K562 (cell line): ENCODE measurements around the gene WDPCP. TPM values are rescaled to one million over a fixed set of nuclear protein-coding genes. Genes with fewer than 3 reads are reported as not detected.

Experiments
- ATAC-seq: fragments of 200-7000 bp; cut with Tn5 transposase; 3 replicates; pipeline ENCODE4 v1.9.1; 2020; ENCODE audit warnings: moderate library complexity
- BruUV-seq: library from RNA; stranded (reverse); fragments of 400-500 nt; replicated peaks from 2 replicates; lab custom pipeline; 2021; lab: Mats Ljungman, UMichigan
- CTCF ChIA-PET: fragments of 300-600 bp; formaldehyde crosslinking; extraction: SDS; loops from one replicate; lab custom pipeline; 2021; ENCODE audit warnings: low intra/inter-chr PET ratio; lab: Yijun Ruan, JAX
- POLR2A ChIA-PET: fragments of 300-600, 350-650 bp; sonication (Branson Sonifier 250); formaldehyde crosslinking; extraction: SDS; loops from one replicate; lab custom pipeline; 2021; ENCODE audit warnings: antibody characterized with exemption, inconsistent platforms; lab: Yijun Ruan, JAX
- DNase-seq, 4 experiments: peaks; one replicate each; pipeline versions ENCODE4 v3.0.0 to v3.0.0-alpha.2; 2011 to 2018; ENCODE audit warnings: low spot score in 3 of 4, mixed read lengths in 3 of 4; ENCODE audit errors: extremely low read depth in 1 of 4
- FAIRE-seq: peaks from 2 replicates; lab custom pipeline; 2011; peaks lifted over from hg19 to GRCh38; lab: Jason Lieb, UNC
- H2AFZ ChIP-seq: 2 replicates; pipeline ENCODE4 v1.6.0; 2011; ENCODE audit warnings: low read depth, low read length, control low read depth, inconsistent platforms
- H3K27ac ChIP-seq: fragments of 200-600 bp; 3 replicates; pipeline ENCODE4 v1.8.0; 2011; ENCODE audit warnings: low read depth, mild to moderate bottlenecking, control low read depth, inconsistent platforms, low read length, moderate library complexity, mixed read lengths; ENCODE audit errors: extremely low read depth
- H3K27me3 ChIP-seq, 2 experiments: fragments of 300-600 bp in 1 of 2; 2 replicates in 1 of 2; 3 replicates in 1 of 2; pipeline versions ENCODE4 v1.6.0 to v1.8.0; 2011; ENCODE audit warnings: inconsistent platforms in 2 of 2, low read length in 2 of 2, mild to moderate bottlenecking in 1 of 2, mixed read lengths in 1 of 2, moderate library complexity in 1 of 2; ENCODE audit not compliant: control insufficient read depth in 2 of 2, insufficient read depth in 2 of 2
- H3K36me3 ChIP-seq: fragments of 300-600 bp; 3 replicates; pipeline ENCODE4 v1.8.0; 2011; ENCODE audit warnings: mild to moderate bottlenecking, low read length, inconsistent platforms; ENCODE audit not compliant: control insufficient read depth, insufficient read depth
- H3K4me1 ChIP-seq, 2 experiments: fragments of 200-600 bp in 1 of 2; replicated peaks in 1 of 2; 2 replicates in 1 of 2; 3 replicates in 1 of 2; pipeline versions ENCODE4 v1.5.1 to v1.8.0; 2011; ENCODE audit warnings: inconsistent platforms in 2 of 2, low read length in 2 of 2, mild to moderate bottlenecking in 1 of 2, mixed read lengths in 1 of 2, moderate library complexity in 1 of 2; ENCODE audit not compliant: control insufficient read depth in 2 of 2, insufficient read depth in 2 of 2
- H3K4me2 ChIP-seq: 2 replicates; pipeline ENCODE4 v1.6.1; 2011; ENCODE audit warnings: low read length, control low read depth, inconsistent platforms, mixed read lengths; ENCODE audit not compliant: insufficient read depth
- H3K4me3 ChIP-seq: fragments of 200-600 bp; sonication (generic), shearing (Covaris generic); 2 replicates; pipeline ENCODE4 v1.5.1; 2016; ENCODE audit warnings: control low read depth, inconsistent platforms
- H3K79me2 ChIP-seq: fragments of 200-600 bp; 3 replicates; pipeline ENCODE4 v1.8.0; 2011; ENCODE audit warnings: low read length, inconsistent platforms; ENCODE audit not compliant: control insufficient read depth, insufficient read depth
- H3K9ac ChIP-seq, 2 experiments: 2 replicates each; pipeline versions ENCODE4 v1.6.0 to v1.6.1; 2011; ENCODE audit warnings: low read depth in 2 of 2, low read length in 2 of 2, control low read depth in 1 of 2, inconsistent platforms in 1 of 2, mild to moderate bottlenecking in 1 of 2, mixed read lengths in 1 of 2; ENCODE audit not compliant: insufficient read depth in 1 of 2
- H3K9me1 ChIP-seq: one replicate; pipeline ENCODE4 v1.6.0; 2011; ENCODE audit warnings: inconsistent platforms, mild to moderate bottlenecking, low read length, moderate library complexity; ENCODE audit not compliant: control insufficient read depth, insufficient read depth
- H3K9me3 ChIP-seq: replicated peaks from 2 replicates; pipeline ENCODE4 v1.5.1; 2011; ENCODE audit warnings: low read depth, low read length, inconsistent platforms; ENCODE audit not compliant: control insufficient read depth, insufficient read depth
- H4K20me1 ChIP-seq: replicated peaks from 2 replicates; pipeline ENCODE4 v1.6.1; 2011; ENCODE audit warnings: low read length, inconsistent platforms, mixed read lengths; ENCODE audit not compliant: control insufficient read depth, insufficient read depth
- ATF3 ChIP-seq, 2 experiments: fragments of 450-650 bp in 1 of 2; sonication (generic) in 1 of 2; formaldehyde crosslinking in 1 of 2; IDR thresholded peaks in 1 of 2; conservative IDR thresholded peaks in 1 of 2; 2 replicates each; pipeline versions ENCODE4 v1.6.1 to v1.8.1; 2016 to 2023; ENCODE audit warnings: mild to moderate bottlenecking in 2 of 2, moderate library complexity in 2 of 2, inconsistent platforms in 1 of 2, missing genetic modification reagents in 1 of 2
- BRD9 ChIP-seq: fragments of 450-650 bp; IDR thresholded peaks from 2 replicates; pipeline ENCODE4 v1.6.1; 2018; ENCODE audit warnings: low read depth; ENCODE audit not compliant: partially characterized antibody
- DDX20 ChIP-seq: fragments of 450-650 bp; IDR thresholded peaks from 2 replicates; pipeline ENCODE4 v1.6.1; 2016; ENCODE audit warnings: missing genetic modification characterization, low read depth, mild to moderate bottlenecking, missing compliant biosample characterization, moderate library complexity
- E2F8 ChIP-seq: fragments of 450-650 bp; IDR thresholded peaks from 2 replicates; pipeline ENCODE4 v1.7.1; 2018; ENCODE audit warnings: mild to moderate bottlenecking, low read depth; ENCODE audit not compliant: partially characterized antibody
- ETV1 ChIP-seq: fragments of 450-650 bp; conservative IDR thresholded peaks from 2 replicates; pipeline ENCODE4 v1.6.1; 2016; ENCODE audit warnings: missing genetic modification characterization, control low read depth, low read depth, missing compliant biosample characterization
- IRF2 ChIP-seq: sonication (generic); formaldehyde crosslinking; IDR thresholded peaks from 2 replicates; pipeline ENCODE4 v1.8.1; 2022; ENCODE audit warnings: mild to moderate bottlenecking, missing genetic modification reagents
- MCM5 ChIP-seq: fragments of 450-650 bp; IDR thresholded peaks from 2 replicates; pipeline ENCODE4 v1.6.1; 2016; ENCODE audit warnings: low read depth
- MED1 ChIP-seq: sonication (generic); formaldehyde crosslinking; IDR thresholded peaks from 2 replicates; pipeline ENCODE4 v1.8.1; 2023; ENCODE audit warnings: missing genetic modification reagents, borderline replicate concordance
- RBM25 ChIP-seq: fragments of 200-400 bp; formaldehyde crosslinking; IDR thresholded peaks from 2 replicates; pipeline ENCODE4 v1.6.1; 2018; ENCODE audit warnings: low read length, low read depth, moderate library complexity; ENCODE audit not compliant: severe bottlenecking
- RFX7 ChIP-seq: fragments of 250-450 bp; sonication (Bioruptor Pico); IDR thresholded peaks from 2 replicates; pipeline ENCODE4 v1.5.1; 2021; ENCODE audit warnings: mild to moderate bottlenecking
- SMAD1 ChIP-seq: fragments of 150-350 bp; IDR thresholded peaks from 2 replicates; pipeline ENCODE4 v1.6.1; 2014; ENCODE audit warnings: low read length, low read depth; ENCODE audit not compliant: partially characterized antibody
- SRF ChIP-seq, 2 experiments: fragments of 250-450, 450-650 bp in 1 of 2; sonication (Bioruptor Pico) in 1 of 2; sonication (generic) in 1 of 2; formaldehyde crosslinking; IDR thresholded peaks; 2 replicates each; pipeline versions ENCODE4 v1.5.0 to v1.5.1; 2020 to 2022; ENCODE audit warnings: mild to moderate bottlenecking in 1 of 2, missing genetic modification reagents in 1 of 2
- ZBTB1 ChIP-seq: sonication (generic); formaldehyde crosslinking; IDR thresholded peaks from 2 replicates; pipeline ENCODE4 v1.8.1; 2023; ENCODE audit warnings: missing genetic modification reagents, low read depth, mild to moderate bottlenecking, borderline replicate concordance
- ZNF133 ChIP-seq: fragments of 250-450 bp; sonication (Bioruptor Pico); IDR thresholded peaks from 2 replicates; pipeline ENCODE4 v1.4.0; 2020; ENCODE audit warnings: mild to moderate bottlenecking
- ZNF277 ChIP-seq: fragments of 250-450 bp; sonication (Bioruptor Pico); IDR thresholded peaks from 2 replicates; pipeline ENCODE4 v1.8.0; 2022; ENCODE audit warnings: inconsistent platforms, mild to moderate bottlenecking, moderate library complexity, borderline replicate concordance
- ZNF395 ChIP-seq: fragments of 200-800 bp; sonication (Bioruptor generic); IDR thresholded peaks from 2 replicates; pipeline ENCODE4 v1.6.1; 2017; ENCODE audit warnings: missing genetic modification characterization, missing compliant biosample characterization
- WGBS: fragments of 100-300 bp; shearing (Covaris generic); methylation state at CpG from one replicate; pipeline ENCODE4 v1.1.6; 2016; ENCODE audit warnings: low coverage, mixed read lengths; ENCODE audit not compliant: insufficient coverage; ENCODE audit errors: missing lambda C conversion rate; 5-methylcytosine and 5-hydroxymethylcytosine counted together
- in situ Hi-C: fragments of 300-500 bp; cut with MboI; formaldehyde crosslinking; loops from 4 replicates; pipeline ENCODE4 v1.15.0; 2018; ENCODE audit warnings: inconsistent platforms, mixed read lengths
- intact Hi-C: fragments of 100-400 bp; cut with micrococcal nuclease; formaldehyde crosslinking; loops from 2 replicates; pipeline ENCODE4 v1.14.2; 2022
- polyA plus RNA-seq, 8 experiments: library from polyadenylated mRNA; depleted of rRNA in 4 of 8; stranded (reverse) in 5 of 8; unstranded in 3 of 8; fragments of >200 nt; fragmentation: Nextera tagmentation in 2 of 8; fragmentation: Illumina TruSeq in 1 of 8; extraction: Ambion mirVana in 2 of 8; extraction: Trizol in 1 of 8; gene quantifications; 2 replicates each; pipeline versions ENCODE4 v1.2.1 to v1.2.3, GENCODE V29; 2011 to 2014; ENCODE audit warnings: inconsistent platforms in 1 of 8, missing spikeins in 1 of 8
- total RNA-seq, 7 experiments: library from RNA; depleted of rRNA in 6 of 7; stranded (reverse); fragments of >200 nt in 6 of 7; fragmentation: Illumina TruSeq in 2 of 7; extraction: Trizol in 2 of 7; gene quantifications; 2 replicates each; pipeline versions ENCODE4 v1.2.1 to v1.2.3, GENCODE V29; 2011 to 2021; ENCODE audit warnings: low replicate concordance in 1 of 7

WDPCP gene
- total and polyA plus RNA-seq, 9 of the 15 experiments (the other 6 are each of a cell fraction or from before 2014, with no cell fraction given): 1.4 to 6.4 (median 5.5) TPM

GRCh38 chr2:63610525-63610924, 22.2 kb upstream of the WDPCP start:
- H3K4me3 ChIP-seq: no peak overlapping the region
- DNase-seq (no peak), FAIRE-seq (no peak), ATAC-seq (no peak)
- ChIA-PET POLR2A (interaction anchor here (0.7 kb wide), 1 partner anchor 9 kb away, joined by 3 read pairs; no protein-coding TSS in a partner anchor), CTCF (no interaction called here)
- BruUV-seq: no TSS peak
- no peaks in the 10 kb centered on the region for H3K9me3 ChIP-seq
- H2AFZ ChIP-seq: no peak overlapping the region
- in situ Hi-C loops (no loop called here), intact Hi-C loops (no loop called here)
- peaks cover 17% of the 10 kb centered on the region; the same call in 2 of the 3 replicates for H3K36me3 ChIP-seq
- no peaks in the 10 kb centered on the region for H3K79me2 ChIP-seq
- H3K27me3 ChIP-seq: no peaks in the 10 kb centered on the region
- no peak overlapping the region for H3K9ac ChIP-seq
- H3K27ac ChIP-seq: no peak overlapping the region
- no peaks in the 10 kb centered on the region for H4K20me1 ChIP-seq
- 35% methylated on average over 4 of the region's 4 CpGs for WGBS
- H3K9me1 ChIP-seq: no peaks in the 10 kb centered on the region
- no peak overlapping the region for H3K4me2 ChIP-seq
- no peaks in the 10 kb centered on the region; a peak in 3 of 5 replicates for H3K4me1 ChIP-seq
- TF ChIP-seq DDX20 (tag) (no peak), ETV1 (tag) (no peak), ATF3 (IDR thresholded peaks at IDR 0.05) (no peak), ATF3 (CRISPR knock-in tag; conservative IDR thresholded peaks at IDR 0.05) (no peak), ZNF277 (no peak), E2F8 (no peak), RFX7 (CRISPR knock-in tag) (no peak), SRF (CRISPR knock-in tag; IDR thresholded peaks at IDR 0.05) (no peak), MED1 (CRISPR knock-in tag) (no peak), SMAD1 (no peak), BRD9 (no peak), IRF2 (no peak), RBM25 (no peak), MCM5 (no peak), ZNF133 (CRISPR knock-in tag) (no peak), ZNF395 (CRISPR knock-in tag) (no peak), ZBTB1 (CRISPR knock-in tag) (no peak)
